DOHH2 (cell line): ENCODE results near the gene RABGAP1L.

Experiments
- EZH2phosphoT487 ChIP-seq: fragments of 200-600 bp; sonication (generic); IDR thresholded peaks from 2 replicates; pipeline ENCODE4 v1.6.1; 2017; ENCODE audit warnings: borderline replicate concordance, mild to moderate bottlenecking, antibody characterized with exemption, low read length, moderate library complexity, mixed read lengths
- TF ChIP-seq, protein P1 (sequence below): fragments of 200-600 bp; sonication (generic); IDR thresholded peaks from one replicate; pipeline ENCODE4 v1.5.1; 2014; ENCODE audit warnings: antibody characterized with exemption, mild to moderate bottlenecking, low read depth, low read length; ENCODE audit not compliant: poor library complexity, severe bottlenecking

DNA sequence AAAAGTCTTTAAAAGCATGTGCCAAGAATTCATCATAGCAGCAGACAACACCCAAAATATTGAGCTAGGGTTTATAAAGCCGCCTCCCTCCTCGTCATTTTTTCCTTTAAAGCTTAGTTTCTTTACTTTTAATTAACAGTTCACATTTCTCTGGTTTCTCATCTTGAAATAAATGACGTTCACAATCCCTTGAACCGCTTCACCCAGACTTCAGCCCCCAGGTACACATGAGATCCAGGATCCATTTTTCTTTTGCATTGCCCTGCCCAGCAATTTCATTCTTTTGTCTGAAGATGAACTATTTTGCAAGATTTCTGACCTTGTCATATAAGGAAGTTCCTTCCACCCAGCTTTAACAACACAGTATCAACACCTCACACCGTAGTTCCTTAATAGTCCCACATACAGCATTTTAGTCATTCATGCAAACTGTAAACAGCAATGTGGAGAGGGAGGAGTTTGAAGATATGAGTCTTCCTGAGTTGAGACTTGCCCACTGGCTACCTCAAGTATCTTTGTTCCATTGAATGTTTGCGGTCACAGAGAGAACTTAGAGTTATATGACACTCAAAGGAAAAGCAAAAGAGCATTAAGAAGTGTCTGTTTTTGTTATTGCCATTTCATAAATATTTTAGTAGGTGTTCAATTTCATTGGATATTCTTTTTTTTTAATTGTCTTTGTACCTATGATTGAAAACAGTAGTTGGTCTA, 805.1 kb downstream of the RABGAP1L start:
- TF ChIP-seq, protein P1, sequence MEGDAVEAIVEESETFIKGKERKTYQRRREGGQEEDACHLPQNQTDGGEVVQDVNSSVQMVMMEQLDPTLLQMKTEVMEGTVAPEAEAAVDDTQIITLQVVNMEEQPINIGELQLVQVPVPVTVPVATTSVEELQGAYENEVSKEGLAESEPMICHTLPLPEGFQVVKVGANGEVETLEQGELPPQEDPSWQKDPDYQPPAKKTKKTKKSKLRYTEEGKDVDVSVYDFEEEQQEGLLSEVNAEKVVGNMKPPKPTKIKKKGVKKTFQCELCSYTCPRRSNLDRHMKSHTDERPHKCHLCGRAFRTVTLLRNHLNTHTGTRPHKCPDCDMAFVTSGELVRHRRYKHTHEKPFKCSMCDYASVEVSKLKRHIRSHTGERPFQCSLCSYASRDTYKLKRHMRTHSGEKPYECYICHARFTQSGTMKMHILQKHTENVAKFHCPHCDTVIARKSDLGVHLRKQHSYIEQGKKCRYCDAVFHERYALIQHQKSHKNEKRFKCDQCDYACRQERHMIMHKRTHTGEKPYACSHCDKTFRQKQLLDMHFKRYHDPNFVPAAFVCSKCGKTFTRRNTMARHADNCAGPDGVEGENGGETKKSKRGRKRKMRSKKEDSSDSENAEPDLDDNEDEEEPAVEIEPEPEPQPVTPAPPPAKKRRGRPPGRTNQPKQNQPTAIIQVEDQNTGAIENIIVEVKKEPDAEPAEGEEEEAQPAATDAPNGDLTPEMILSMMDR = no peak
- TF ChIP-seq EZH2phosphoT487 = no peak
